ENCODE data around the gene SUGCT.
"Not testable (repeated sequence)": the region's sequence is repeated elsewhere in the genome, so short reads cannot be mapped to it uniquely, and the experiment has no call there.

Gene SUGCT

GRCh38 chr7:40644454-40645188 is 509.8 kb downstream of the SUGCT start:
- DNase-seq = no peak

- no peak for DNase-seq
These were observed 510.4 kb downstream of the SUGCT start for GRCh38 chr7:40645197-40645596.

GRCh38 chr7:40646717-40647116 is 511.9 kb downstream of the SUGCT start:
- DNase-seq = no peak

GRCh38 chr7:40647719-40648118 is 512.9 kb downstream of the SUGCT start:
- no peak for DNase-seq

- DNase-seq = no peak
These were observed 514.4 kb downstream of the SUGCT start for GRCh38 chr7:40649247-40649646.

GRCh38 chr7:40650903-40651302 is 516.1 kb downstream of the SUGCT start:
- not testable (repeated sequence) for DNase-seq

- no peak for DNase-seq
These were observed 519.4 kb downstream of the SUGCT start for GRCh38 chr7:40654171-40654570.

- no peak for DNase-seq
These were observed 520.6 kb downstream of the SUGCT start for GRCh38 chr7:40655426-40655825.

GRCh38 chr7:40656349-40656748 is 521.5 kb downstream of the SUGCT start:
- no peak for DNase-seq

- DNase-seq = no peak
These were observed 523.9 kb downstream of the SUGCT start for GRCh38 chr7:40658729-40659128.

GRCh38 chr7:40659231-40659630 is 524.4 kb downstream of the SUGCT start:
- no peak for DNase-seq

- DNase-seq = no peak
These were observed 538.5 kb downstream of the SUGCT start for GRCh38 chr7:40673285-40673684.

GRCh38 chr7:40674316-40674715 is 539.5 kb downstream of the SUGCT start:
- DNase-seq = no peak

GRCh38 chr7:40675741-40676140 is 540.9 kb downstream of the SUGCT start:
- DNase-seq = no peak

GRCh38 chr7:40676221-40676620 is 541.4 kb downstream of the SUGCT start:
- DNase-seq = no peak

- DNase-seq = peak; percentile 24
These were observed 545.9 kb downstream of the SUGCT start for GRCh38 chr7:40680657-40681056.

- DNase-seq = no peak
These were observed 547.9 kb downstream of the SUGCT start for GRCh38 chr7:40682696-40683095.

GRCh38 chr7:40694026-40694809 is 559.4 kb downstream of the SUGCT start:
- DNase-seq = no peak

GRCh38 chr7:40694991-40695390 is 560.2 kb downstream of the SUGCT start:
- DNase-seq = no peak

- no peak for DNase-seq
These were observed 562.8 kb downstream of the SUGCT start for GRCh38 chr7:40697653-40698052.

GRCh38 chr7:40698214-40698920 is 563.6 kb downstream of the SUGCT start:
- DNase-seq = no peak

GRCh38 chr7:40698921-40699260 is 564.1 kb downstream of the SUGCT start:
- DNase-seq = no peak

GRCh38 chr7:40700653-40701421 is 566.0 kb downstream of the SUGCT start:
- no peak for DNase-seq

Measured in kidney glomerular epithelial cell (primary cell).